Thyroid gland (tissue), 4 donors: ENCODE measurements around the gene KRR1. TPM values are rescaled to one million over a fixed set of nuclear protein-coding genes. Genes with fewer than 3 reads are reported as not detected.
"Not testable (repeated sequence)": the region's sequence is repeated elsewhere in the genome, so short reads cannot be mapped to it uniquely, and the experiment has no call there.

Source experiments
- DNase-seq, 2 donors: peaks; one replicate each; pipeline ENCODE4 v3.0.0-alpha.2; 2019
- H3K27ac ChIP-seq, 3 donors: fragments of 200-600 bp; sonication (generic); 1 replicate in 2 of 3; 2 replicates in 1 of 3; pipeline ENCODE4 v1.5.1; 2016 to 2019; ENCODE audit warnings: mild to moderate bottlenecking in 1 of 3, moderate library complexity in 1 of 3
- H3K27me3 ChIP-seq: fragments of 200-600 bp; sonication (generic); one replicate; pipeline ENCODE4 v1.5.1; 2019
- H3K36me3 ChIP-seq, 2 donors: fragments of 200-600 bp; sonication (generic); one replicate each; pipeline ENCODE4 v1.5.1; 2016 to 2019
- H3K4me1 ChIP-seq, 2 donors: fragments of 200-600 bp; sonication (generic); one replicate each; pipeline ENCODE4 v1.5.1; 2017 to 2019
- H3K4me3 ChIP-seq, 3 donors: fragments of 200-600 bp; sonication (generic); replicated peaks in 1 of 3; 1 replicate in 2 of 3; 2 replicates in 1 of 3; pipeline ENCODE4 v1.5.1; 2016; ENCODE audit warnings: mild to moderate bottlenecking in 1 of 3
- H3K9me3 ChIP-seq: fragments of 200-600 bp; sonication (generic); one replicate; pipeline ENCODE4 v1.5.1; 2017
- CTCF ChIP-seq, 6 experiments: fragments of 200-600 bp in 3 of 6; fragments of 450-650 bp in 3 of 6; sonication (generic) in 3 of 6; IDR thresholded peaks; one replicate each; pipeline ENCODE4 v1.5.1; 2016 to 2019; ENCODE audit warnings: antibody characterized with exemption in 6 of 6, mild to moderate bottlenecking in 2 of 6, inconsistent platforms in 1 of 6, moderate library complexity in 1 of 6
- POLR2A ChIP-seq, 2 donors: fragments of 450-650 bp; IDR thresholded peaks; one replicate each; pipeline ENCODE4 v1.6.1; 2017; ENCODE audit warnings: antibody characterized with exemption in 2 of 2, mild to moderate bottlenecking in 2 of 2, moderate library complexity in 1 of 2
- WGBS, 2 donors: methylation state at CpG; one replicate each; pipeline ENCODE4 v1.1.5; 2017; 5-methylcytosine and 5-hydroxymethylcytosine counted together
- intact Hi-C: fragments of 100-400 bp; cut with DNase I; formaldehyde crosslinking; loops from one replicate; pipeline ENCODE4 v1.15.1; 2023
- total RNA-seq, 4 donors: library from RNA; depleted of rRNA; stranded (reverse); fragments of >200 nt; gene quantifications; one replicate each; pipeline ENCODE4 v1.2.3, GENCODE V29; 2016

The KRR1 gene
- total RNA-seq, 4 donors from 2014 or later: 32.0 to 52.8 (median 44.1) TPM

- H3K27me3 ChIP-seq: no peaks in the 10 kb centered on the region
- H3K9me3 ChIP-seq: no peaks in the 10 kb centered on the region
- DNase-seq: no peak
- H3K27ac ChIP-seq: no peak overlapping the region
- no peak overlapping the region for H3K4me3 ChIP-seq
- intact Hi-C loops: no loop called here
- TF ChIP-seq CTCF (IDR thresholded peaks at IDR 0.05) (no peak), POLR2A (IDR thresholded peaks at IDR 0.05) (no peak)
- H3K36me3 ChIP-seq: no peaks in the 10 kb centered on the region
- H3K4me1 ChIP-seq: no peaks in the 10 kb centered on the region
- WGBS, 2 donors: 88 to 90% methylated on average over 3 of the region's 3 CpGs
Observed at GRCh38 chr12:75459755-75460154, 51.7 kb downstream of the KRR1 start.

DNA sequence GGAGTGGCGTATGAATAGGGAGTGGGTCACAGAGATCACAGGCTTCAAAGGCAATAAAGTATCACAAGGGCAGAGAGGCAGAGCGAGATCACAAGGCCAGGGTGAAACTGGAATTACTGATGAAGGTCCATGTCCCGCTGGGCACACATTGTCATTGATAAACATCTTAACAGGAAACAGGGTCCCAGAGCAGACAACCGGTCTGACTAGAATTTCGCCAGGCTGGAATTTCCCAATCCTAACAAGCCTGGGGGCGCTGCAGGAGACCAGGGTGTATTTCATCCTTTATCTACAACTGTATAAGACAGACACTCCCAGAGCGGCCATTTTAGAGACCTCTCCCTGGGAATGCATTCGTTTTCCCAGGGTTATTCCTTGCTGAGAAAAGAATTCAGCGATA, 53.5 kb downstream of the KRR1 start:
- intact Hi-C loops, H3K9me3 ChIP-seq, DNase-seq, H3K4me3 ChIP-seq, H3K27me3 ChIP-seq, H3K27ac ChIP-seq, H3K4me1 ChIP-seq, H3K36me3 ChIP-seq: not testable (repeated sequence)
- WGBS, 2 donors: 78 to 86% methylated on average over 9 of the region's 9 CpGs

DNA sequence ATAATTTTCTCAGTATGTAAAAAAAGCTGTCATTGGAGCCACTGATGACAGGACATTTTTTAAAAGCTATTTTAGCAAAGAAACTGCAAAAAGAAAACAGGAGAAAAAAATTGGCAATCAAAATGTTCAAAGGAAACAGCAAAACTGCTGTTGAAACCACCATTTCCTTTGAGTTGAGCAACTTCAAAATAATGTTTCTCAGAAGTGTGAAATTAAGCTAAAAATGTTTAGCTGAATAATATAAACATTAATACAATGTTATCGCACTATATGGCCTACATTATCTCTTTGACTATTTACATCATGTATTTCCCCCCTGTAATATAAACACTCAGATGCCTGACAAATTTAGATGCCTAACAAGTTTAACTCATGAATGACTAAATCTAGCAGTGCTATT, 54.2 kb downstream of the KRR1 start:
- no peak for DNase-seq
- Histone ChIP-seq H3K9me3 (no peaks in the 10 kb centered on the region), H3K27me3 (no peaks in the 10 kb centered on the region), H3K36me3 (no peaks in the 10 kb centered on the region), H3K4me1 (no peaks in the 10 kb centered on the region), H3K27ac (no peak overlapping the region), H3K4me3 (no peak overlapping the region)
- 79 to 83% methylated on average over 1 of the region's 1 CpG for WGBS, 2 donors
- intact Hi-C loops: no loop called here
- TF ChIP-seq POLR2A (IDR thresholded peaks at IDR 0.05) (no peak), CTCF (IDR thresholded peaks at IDR 0.05) (no peak)

DNA sequence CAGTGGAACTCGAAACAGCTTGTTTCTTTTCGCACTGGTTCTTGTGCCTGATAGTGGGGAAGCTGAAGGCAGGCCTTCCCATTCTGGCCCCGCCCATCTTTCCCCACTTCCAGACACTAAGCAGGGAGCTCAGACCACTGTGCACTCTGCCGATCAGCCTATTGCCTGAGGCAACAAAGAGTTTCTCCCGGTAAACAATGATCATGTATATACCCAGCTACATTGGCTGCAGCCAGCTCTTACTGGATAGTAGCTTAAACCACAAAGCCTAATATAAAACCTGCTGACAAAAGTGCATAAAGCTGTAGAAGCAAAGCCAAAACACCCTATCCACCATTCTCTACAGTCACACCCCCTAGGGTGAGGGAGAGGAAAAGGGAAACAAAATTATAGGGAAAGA, 55.6 kb downstream of the KRR1 start:
- Histone ChIP-seq H3K9me3 (no peaks in the 10 kb centered on the region), H3K36me3 (no peaks in the 10 kb centered on the region), H3K4me1 (no peaks in the 10 kb centered on the region), H3K27me3 (no peaks in the 10 kb centered on the region), H3K4me3 (no peak overlapping the region), H3K27ac (no peak overlapping the region)
- no peak for DNase-seq
- no peak for TF ChIP-seq CTCF (IDR thresholded peaks at IDR 0.05)
- no peak for TF ChIP-seq POLR2A (IDR thresholded peaks at IDR 0.05)
- WGBS, 2 donors: 73 to 81% methylated on average over 5 of the region's 5 CpGs
- intact Hi-C loops: no loop called here

GRCh38 chr12:75452675-75453330, 58.6 kb downstream of the KRR1 start:
- 77 to 88% methylated on average over 3 of the region's 3 CpGs for WGBS, 2 donors
- Histone ChIP-seq H3K36me3 (no peaks in the 10 kb centered on the region), H3K4me1 (no peaks in the 10 kb centered on the region), H3K27me3 (no peaks in the 10 kb centered on the region), H3K27ac (no peak overlapping the region), H3K4me3 (no peak overlapping the region), H3K9me3 (no peaks in the 10 kb centered on the region)
- DNase-seq: no peak
- no peak for TF ChIP-seq POLR2A (IDR thresholded peaks at IDR 0.05)
- intact Hi-C loops: no loop called here

GRCh38 chr12:75447691-75448393, 63.6 kb downstream of the KRR1 start:
- no peak for TF ChIP-seq CTCF (IDR thresholded peaks at IDR 0.05)
- TF ChIP-seq POLR2A (IDR thresholded peaks at IDR 0.05): no peak
- WGBS, 2 donors: 76 to 79% methylated on average over 4 of the region's 4 CpGs
- intact Hi-C loops: no loop called here
- no peaks in the 10 kb centered on the region for H3K27me3 ChIP-seq
- no peaks in the 10 kb centered on the region for H3K36me3 ChIP-seq
- no peaks in the 10 kb centered on the region for H3K9me3 ChIP-seq
- H3K4me1 ChIP-seq: no peaks in the 10 kb centered on the region
- no peak for DNase-seq
- H3K4me3 ChIP-seq: no peak overlapping the region
- no peak overlapping the region for H3K27ac ChIP-seq
